ENCODE measurements around the gene TRAPPC2L. TPM values are rescaled to one million over a fixed set of nuclear protein-coding genes. Genes with fewer than 3 reads are reported as not detected.
A peak's percentile ranks its signal among the peaks of the same experiment; 100 is the strongest.

Gene TRAPPC2L
- total and polyA plus RNA-seq, 2 of the 13 experiments (the other 11 are each of a cell fraction or from before 2014, with no cell fraction given), result 96.3 to 107 TPM

- TF ChIP-seq ZNF274 (CRISPR knock-in tag; IDR thresholded peaks at IDR 0.05), result peak; percentile 80
- TF ChIP-seq ZKSCAN1 (IDR thresholded peaks at IDR 0.05; ENCODE audit: low read length), result no peak
- TF ChIP-seq, protein P1, sequence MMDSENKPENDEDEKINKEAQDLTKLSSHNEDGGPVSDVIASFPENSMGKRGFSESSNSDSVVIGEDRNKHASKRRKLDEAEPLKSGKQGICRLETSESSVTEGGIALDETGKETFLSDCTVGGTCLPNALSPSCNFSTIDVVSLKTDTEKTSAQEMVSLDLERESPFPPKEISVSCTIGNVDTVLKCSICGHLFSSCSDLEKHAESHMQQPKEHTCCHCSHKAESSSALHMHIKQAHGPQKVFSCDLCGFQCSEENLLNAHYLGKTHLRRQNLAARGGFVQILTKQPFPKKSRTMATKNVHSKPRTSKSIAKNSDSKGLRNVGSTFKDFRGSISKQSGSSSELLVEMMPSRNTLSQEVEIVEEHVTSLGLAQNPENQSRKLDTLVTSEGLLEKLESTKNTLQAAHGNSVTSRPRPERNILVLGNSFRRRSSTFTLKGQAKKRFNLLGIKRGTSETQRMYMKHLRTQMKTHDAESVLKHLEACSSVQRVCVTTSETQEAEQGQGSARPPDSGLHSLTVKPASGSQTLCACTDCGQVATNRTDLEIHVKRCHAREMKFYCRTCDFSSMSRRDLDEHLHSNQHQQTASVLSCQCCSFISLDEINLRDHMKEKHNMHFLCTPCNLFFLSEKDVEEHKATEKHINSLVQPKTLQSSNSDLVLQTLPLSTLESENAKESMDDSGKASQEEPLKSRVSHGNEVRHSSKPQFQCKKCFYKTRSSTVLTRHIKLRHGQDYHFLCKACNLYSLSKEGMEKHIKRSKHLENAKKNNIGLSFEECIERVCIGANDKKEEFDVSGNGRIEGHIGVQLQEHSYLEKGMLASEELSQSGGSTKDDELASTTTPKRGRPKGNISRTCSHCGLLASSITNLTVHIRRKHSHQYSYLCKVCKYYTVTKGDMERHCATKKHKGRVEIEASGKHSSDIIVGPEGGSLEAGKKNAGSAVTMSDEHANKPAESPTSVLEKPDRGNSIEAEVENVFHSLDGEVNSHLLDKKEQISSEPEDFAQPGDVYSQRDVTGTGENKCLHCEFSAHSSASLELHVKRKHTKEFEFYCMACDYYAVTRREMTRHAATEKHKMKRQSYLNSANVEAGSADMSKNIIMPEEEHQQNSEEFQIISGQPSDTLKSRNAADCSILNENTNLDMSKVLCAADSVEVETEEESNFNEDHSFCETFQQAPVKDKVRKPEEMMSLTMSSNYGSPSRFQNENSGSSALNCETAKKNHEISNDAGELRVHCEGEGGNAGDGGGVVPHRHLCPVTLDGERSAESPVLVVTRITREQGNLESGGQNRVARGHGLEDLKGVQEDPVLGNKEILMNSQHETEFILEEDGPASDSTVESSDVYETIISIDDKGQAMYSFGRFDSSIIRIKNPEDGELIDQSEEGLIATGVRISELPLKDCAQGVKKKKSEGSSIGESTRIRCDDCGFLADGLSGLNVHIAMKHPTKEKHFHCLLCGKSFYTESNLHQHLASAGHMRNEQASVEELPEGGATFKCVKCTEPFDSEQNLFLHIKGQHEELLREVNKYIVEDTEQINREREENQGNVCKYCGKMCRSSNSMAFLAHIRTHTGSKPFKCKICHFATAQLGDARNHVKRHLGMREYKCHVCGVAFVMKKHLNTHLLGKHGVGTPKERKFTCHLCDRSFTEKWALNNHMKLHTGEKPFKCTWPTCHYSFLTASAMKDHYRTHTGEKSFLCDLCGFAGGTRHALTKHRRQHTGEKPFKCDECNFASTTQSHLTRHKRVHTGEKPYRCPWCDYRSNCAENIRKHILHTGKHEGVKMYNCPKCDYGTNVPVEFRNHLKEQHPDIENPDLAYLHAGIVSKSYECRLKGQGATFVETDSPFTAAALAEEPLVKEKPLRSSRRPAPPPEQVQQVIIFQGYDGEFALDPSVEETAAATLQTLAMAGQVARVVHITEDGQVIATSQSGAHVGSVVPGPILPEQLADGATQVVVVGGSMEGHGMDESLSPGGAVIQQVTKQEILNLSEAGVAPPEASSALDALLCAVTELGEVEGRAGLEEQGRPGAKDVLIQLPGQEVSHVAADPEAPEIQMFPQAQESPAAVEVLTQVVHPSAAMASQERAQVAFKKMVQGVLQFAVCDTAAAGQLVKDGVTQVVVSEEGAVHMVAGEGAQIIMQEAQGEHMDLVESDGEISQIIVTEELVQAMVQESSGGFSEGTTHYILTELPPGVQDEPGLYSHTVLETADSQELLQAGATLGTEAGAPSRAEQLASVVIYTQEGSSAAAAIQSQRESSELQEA (CRISPR knock-in tag; IDR thresholded peaks at IDR 0.05; ENCODE audit: not compliant biosample characterization), result peak; percentile 28
- peak; percentile 86 for TF ChIP-seq CREB1 (IDR thresholded peaks at IDR 0.05)
- TF ChIP-seq CREB1 (CRISPR knock-in tag; IDR thresholded peaks at IDR 0.05), result no peak
- TF ChIP-seq MTF1 (CRISPR knock-in tag; IDR thresholded peaks at IDR 0.05), result no peak
- TF ChIP-seq CEBPG (CRISPR knock-in tag; IDR thresholded peaks at IDR 0.05), result no peak
- TF ChIP-seq BATF2 (CRISPR knock-in tag; IDR thresholded peaks at IDR 0.05), result no peak
- peak; percentile 89; the same call in 1 of the 2 replicates for TF ChIP-seq MXD3 (CRISPR knock-in tag; IDR thresholded peaks at IDR 0.05)
- TF ChIP-seq ETV5 (CRISPR knock-in tag; IDR thresholded peaks at IDR 0.05; ENCODE audit: borderline replicate concordance), result peak; percentile 69
- TF ChIP-seq SMAD9 (CRISPR knock-in tag; IDR thresholded peaks at IDR 0.05), result no peak; the same call in 1 of the 2 replicates
- TF ChIP-seq, protein P2, sequence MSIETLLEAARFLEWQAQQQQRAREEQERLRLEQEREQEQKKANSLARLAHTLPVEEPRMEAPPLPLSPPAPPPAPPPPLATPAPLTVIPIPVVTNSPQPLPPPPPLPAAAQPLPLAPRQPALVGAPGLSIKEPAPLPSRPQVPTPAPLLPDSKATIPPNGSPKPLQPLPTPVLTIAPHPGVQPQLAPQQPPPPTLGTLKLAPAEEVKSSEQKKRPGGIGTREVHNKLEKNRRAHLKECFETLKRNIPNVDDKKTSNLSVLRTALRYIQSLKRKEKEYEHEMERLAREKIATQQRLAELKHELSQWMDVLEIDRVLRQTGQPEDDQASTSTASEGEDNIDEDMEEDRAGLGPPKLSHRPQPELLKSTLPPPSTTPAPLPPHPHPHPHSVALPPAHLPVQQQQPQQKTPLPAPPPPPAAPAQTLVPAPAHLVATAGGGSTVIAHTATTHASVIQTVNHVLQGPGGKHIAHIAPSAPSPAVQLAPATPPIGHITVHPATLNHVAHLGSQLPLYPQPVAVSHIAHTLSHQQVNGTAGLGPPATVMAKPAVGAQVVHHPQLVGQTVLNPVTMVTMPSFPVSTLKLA (IDR thresholded peaks at IDR 0.05), result peak; percentile 91
- TF ChIP-seq, protein P3, sequence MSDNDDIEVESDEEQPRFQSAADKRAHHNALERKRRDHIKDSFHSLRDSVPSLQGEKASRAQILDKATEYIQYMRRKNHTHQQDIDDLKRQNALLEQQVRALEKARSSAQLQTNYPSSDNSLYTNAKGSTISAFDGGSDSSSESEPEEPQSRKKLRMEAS (IDR thresholded peaks at IDR 0.05), result peak; percentile 93
Observed at GRCh38 chr16:88856828-88857727, at the start of gene TRAPPC2L, which contains the start of gene GALNS (continued).

All from HepG2 (cell line).